Measurements from ENCODE around the gene PHF1. TPM values are rescaled to one million over a fixed set of nuclear protein-coding genes. Genes with fewer than 3 reads are reported as not detected.

The PHF1 gene
- polyA plus RNA-seq, 1 donor from 2014 or later, result 77.0 TPM

DNA sequence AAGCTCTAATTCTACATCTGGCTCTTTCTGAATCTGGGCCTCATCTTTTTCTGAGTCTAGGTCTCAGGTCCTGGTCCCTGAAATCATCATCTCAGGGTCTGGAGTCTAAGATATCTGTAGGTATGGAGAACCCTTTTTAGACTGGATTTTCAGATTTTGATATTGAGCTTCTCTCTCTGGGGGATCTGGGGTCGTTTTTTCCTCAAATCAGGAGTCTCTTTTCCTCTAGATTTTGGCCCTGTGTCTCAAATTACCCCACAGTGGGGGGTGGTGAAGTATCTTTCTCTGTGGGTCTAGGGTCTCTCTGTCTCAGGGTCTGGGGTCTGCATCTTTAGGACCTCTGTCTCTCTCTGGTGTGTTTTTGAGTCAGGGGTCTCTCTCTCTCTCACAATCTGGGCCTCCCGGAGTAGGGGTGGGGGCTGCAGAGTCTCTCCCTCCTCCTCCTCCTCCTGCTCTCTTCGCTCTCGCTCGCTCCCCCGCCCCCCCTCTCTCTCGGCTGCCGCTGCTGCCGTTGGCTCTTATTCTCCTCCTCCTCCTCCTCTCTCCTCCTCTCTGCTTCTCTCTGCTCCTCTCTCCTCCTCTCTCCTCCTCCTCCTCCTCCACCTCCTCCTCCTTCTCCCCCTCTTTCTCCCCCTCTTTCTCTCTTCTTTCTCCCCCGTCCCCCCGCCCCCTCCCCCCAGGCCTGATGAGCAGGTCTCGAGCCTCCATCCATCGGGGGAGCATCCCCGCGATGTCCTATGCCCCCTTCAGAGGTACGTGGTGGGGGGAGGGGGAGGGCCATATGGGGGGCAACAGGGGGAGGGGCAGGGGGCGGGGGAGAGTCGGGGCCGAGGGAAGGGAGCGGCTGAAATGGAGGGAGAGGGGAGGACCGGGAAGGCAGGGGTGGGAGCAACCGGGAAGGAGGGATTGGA, 9.0 kb downstream of the PHF1 start, which contains the start of gene SYNGAP1:
Gene SYNGAP1, plus strand, starts transcription at position 486 of the 911 bp plus-strand sequence. Its CDS starts 200 bp downstream, at position 686.
- Mint-ChIP-seq H3K36me3 (peaks cover 2% of the 10 kb centered on the region), H3K27me3 (peaks cover 2% of the 10 kb centered on the region), H3K27ac (peak within 1 kb of the TSS; percentile 63 to 99 (median 96)), H3K4me3 (peak within 1 kb of the TSS in 3 of 4 donors; percentile 7 to 88 (median 80)), H3K9me3 (no peaks in the 10 kb centered on the region), H3K4me1 (peaks cover 23 to 39% (median 37%) of the 10 kb centered on the region in 3 donors)

DNA sequence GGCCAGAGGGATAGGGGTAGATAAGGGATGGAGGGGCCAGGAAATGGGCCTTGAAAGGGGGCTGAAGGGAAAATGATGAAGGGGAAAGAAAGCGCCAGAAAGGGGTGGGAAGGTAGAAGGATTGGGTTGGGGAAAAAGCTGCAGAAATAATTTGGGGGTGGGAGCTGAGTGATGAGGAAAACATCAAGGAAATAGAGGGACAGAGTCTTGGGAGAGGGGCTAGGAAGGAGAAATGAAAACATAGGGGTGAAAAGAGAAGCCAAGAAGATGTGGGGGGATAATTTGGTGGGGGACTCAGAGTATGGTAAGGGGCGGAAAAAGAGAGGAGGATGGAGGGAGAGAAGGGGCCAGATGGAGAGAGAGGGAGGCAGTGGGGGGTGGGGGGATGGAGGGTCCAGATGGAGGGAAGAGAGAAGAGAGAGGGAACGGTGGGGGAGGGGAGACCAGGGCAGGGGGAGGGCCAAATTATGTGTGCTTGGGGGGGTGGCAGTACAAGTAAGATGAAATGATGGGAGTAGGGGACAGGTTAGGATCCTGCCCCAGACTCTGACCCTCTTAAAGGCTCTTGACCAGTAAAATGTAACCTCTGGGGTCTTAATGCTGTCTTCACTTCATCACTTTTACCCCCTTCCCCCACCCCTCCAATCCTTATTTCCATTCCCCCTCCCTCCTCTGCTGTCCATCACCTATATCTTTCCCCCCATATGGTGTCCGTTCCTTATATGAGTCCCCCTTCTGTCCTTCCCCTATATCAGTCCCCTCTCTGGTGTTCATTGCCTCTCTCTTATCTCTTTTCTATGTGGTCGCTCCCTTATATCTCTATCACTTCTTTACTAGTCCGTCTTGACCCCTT, 9.9 kb downstream of the PHF1 start:
- Mint-ChIP-seq H3K36me3 (peaks cover 2% of the 10 kb centered on the region), H3K4me1 (peaks cover 23 to 38% (median 34%) of the 10 kb centered on the region in 3 donors), H3K4me3 (peak overlapping the region in 2 of 4 donors; percentile 38 to 49), H3K27me3 (peaks cover 2% of the 10 kb centered on the region), H3K9me3 (no peaks in the 10 kb centered on the region), H3K27ac (peak overlapping the region in 1 of 3 donors; percentile 75)

DNA sequence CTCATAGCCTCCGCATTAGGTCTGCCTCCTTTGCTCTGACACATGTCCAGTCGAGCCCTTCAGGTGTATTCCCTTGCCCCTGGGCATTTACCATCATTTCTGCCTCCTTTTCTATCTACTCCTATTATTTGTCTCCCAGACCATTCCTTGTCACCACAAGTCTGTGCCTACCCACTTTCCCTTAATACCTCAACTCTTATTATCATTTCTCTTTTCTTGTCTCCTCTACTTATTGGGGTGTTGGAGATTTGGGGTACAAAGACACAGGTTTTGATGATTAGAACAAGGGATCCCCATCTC, 10.5 kb downstream of the PHF1 start:
- Mint-ChIP-seq H3K4me1 (peaks cover 21 to 35% (median 35%) of the 10 kb centered on the region in 3 donors), H3K9me3 (no peaks in the 10 kb centered on the region), H3K4me3 (peak overlapping the region in 2 of 4 donors; percentile 38 to 49), H3K27me3 (peaks cover 2% of the 10 kb centered on the region), H3K27ac (peak overlapping the region in 2 of 3 donors; percentile 42 to 75), H3K36me3 (peaks cover 2% of the 10 kb centered on the region)

DNA sequence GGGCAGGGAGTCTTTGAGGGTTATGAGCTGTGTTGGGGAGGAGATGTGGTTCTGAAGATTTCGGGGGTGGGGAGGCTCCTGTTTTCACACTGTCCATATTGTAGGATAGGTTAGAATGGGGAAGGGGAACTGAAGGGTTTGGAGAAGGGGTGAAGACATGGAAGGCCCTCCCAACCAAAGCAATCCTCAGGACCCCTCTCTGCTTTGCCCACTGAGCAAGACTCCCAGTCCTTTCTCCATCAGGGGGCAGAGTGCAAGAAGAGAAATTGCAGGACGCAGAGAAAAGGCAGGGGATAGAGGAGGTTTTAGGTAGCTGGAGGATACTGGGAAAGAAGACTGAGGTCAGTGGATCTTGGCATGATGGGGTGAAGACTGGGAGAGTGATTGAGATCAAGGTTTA, 13.0 kb downstream of the PHF1 start:
- Mint-ChIP-seq H3K9me3 (no peaks in the 10 kb centered on the region), H3K4me1 (peaks cover 16 to 34% (median 32%) of the 10 kb centered on the region in 3 donors), H3K27ac (peak overlapping the region in 1 of 3 donors; percentile 97), H3K4me3 (peak overlapping the region; percentile 51 to 96 (median 74)), H3K27me3 (no peaks in the 10 kb centered on the region), H3K36me3 (no peaks in the 10 kb centered on the region)

DNA sequence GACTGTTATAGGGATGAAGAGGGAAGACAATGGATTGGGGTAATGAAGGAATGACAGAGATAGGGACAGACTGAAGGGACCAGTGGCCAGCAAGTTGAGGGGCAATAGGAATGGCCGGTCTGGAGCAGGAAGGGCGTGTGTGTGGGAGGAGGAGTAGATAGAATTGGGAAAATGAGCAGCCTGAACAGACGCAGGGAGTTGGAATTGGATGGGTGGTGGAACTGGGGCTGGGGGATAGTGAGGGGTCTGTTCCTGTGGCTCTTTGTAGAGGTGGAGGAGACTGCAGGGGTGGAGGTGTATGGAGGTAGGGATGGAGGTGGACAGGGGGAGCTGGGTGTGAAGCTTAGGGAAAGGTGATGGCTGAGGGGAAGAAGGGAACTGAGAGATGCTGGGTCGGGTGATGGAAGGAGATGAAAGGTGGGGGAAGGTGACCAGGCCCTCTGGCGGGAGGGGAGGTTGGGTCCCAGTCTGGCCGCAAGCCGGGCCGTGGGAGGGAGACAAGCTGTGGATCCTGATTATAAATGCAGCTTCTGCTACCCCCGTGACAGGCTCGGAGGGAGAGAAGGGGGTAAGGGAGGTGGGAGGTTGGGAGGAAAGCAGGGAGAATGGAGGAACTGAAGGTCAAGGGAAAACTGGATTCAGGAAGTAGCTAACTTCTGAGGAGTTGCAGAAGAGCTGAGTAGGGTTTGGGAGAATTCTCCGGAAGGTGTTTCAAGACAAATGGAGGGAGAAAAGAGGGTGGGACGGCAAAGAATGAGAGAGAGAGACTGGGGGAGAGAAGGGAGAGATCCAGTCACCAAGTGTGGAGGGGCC, 14.2 kb downstream of the PHF1 start:
- H3K4me3 Mint-ChIP-seq, result peak overlapping the region; percentile 85 to 97 (median 91)
- H3K36me3 Mint-ChIP-seq, result no peaks in the 10 kb centered on the region
- H3K27me3 Mint-ChIP-seq, result no peaks in the 10 kb centered on the region

DNA sequence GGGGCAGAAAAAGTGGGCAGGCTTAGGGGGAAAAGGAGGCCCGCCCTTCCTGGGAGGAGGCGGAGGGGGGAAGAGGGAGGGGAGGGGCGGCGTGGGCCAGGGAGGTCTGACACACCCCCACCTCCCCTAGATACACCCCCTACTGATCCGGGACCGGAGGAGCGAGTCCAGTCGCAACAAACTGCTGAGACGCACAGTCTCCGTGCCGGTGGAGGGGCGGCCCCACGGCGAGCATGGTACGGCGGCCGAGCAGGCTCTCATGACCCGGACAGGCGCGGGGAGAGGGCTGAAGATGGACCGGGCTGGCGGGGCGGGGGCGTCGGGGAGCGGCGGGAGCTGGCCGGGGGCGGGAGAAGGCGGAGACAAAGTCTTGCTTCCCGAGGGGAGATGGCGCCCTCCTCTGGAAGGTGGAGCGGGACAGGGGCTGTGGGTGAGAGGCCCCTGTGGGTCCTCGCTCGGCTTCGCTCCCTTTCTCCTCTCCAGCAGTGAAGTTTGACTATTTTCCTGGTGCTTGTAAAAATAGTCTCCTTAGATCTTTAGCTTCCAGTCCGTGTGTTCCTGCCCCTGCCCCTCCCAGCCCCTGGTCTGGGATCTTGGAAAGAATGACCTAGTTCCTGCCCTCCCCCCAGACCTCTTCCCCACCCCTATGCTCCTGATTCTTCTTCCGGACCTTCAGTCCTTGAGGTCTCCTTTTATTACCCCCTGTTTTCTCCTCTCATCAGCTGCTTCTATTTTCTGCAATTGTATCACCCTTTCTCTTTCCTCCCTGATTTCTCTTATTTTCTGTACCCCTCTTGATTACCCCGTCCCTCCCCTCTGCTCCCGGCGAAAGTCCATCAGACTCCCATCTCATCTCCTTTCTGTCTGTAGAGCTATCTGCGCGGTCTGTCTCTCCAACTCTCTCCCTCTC, 15.1 kb downstream of the PHF1 start:
- Mint-ChIP-seq H3K4me3 (peak overlapping the region; percentile 85 to 97 (median 91)), H3K27me3 (no peaks in the 10 kb centered on the region), H3K9me3 (no peaks in the 10 kb centered on the region), H3K27ac (peak overlapping the region; percentile 95 to 98 (median 97)), H3K4me1 (peaks cover 31 to 48% (median 48%) of the 10 kb centered on the region in 3 donors), H3K36me3 (no peaks in the 10 kb centered on the region)

More for the DNA sequence above, 14.2 kb downstream of the PHF1 start:
- no peaks in the 10 kb centered on the region for H3K9me3 Mint-ChIP-seq
- H3K27ac Mint-ChIP-seq, result peak overlapping the region; percentile 95 to 98 (median 97)
- peaks cover 23 to 40% (median 39%) of the 10 kb centered on the region in 3 donors for H3K4me1 Mint-ChIP-seq

DNA sequence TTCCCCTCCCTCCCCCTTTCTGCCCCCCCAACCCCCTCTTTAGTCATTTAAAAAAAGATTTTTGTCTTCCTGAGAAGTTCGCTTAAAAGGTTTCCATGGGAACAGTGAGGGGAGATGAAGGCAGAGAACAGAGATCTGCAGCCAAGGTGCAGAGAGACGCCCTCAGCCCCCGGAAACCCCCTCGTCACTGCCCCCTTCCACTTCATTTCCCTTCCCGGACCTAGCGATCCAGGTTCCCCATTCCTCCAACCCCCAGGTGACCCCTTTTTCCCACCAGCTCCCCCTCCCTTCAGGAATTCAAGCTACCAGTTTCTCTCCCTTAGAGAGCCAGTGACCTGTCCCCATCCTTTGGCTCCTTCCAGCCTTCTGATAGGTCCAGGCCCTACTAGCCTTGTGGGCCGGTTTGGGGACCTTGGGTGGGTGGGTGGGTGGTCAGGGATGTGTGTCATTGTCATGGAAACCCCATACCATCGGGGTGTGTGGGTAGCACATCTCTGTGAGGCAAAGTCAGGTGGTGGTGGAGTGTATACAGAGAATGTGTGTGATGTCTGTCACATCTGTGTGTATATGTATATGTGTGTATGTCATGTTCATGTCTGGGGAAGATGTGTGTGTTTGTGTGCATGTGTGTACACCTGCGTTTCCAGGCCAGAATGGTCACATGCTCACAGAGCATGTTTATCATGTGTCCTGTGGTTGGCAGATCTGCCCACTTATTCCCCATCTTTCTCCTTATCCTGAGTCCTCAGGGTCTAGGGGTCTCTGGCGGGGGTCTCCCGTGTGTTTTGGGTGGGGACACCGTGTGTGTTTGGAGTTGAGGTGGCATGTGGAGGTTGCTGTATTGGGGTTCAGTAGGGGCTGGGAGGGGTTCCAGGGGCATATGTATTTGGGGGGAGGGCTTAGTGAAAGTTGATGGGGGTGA, 16.0 kb downstream of the PHF1 start:
- Mint-ChIP-seq H3K4me3 (peak overlapping the region; percentile 85 to 97 (median 91)), H3K9me3 (no peaks in the 10 kb centered on the region), H3K4me1 (peaks cover 33 to 52% (median 52%) of the 10 kb centered on the region in 3 donors), H3K36me3 (no peaks in the 10 kb centered on the region), H3K27ac (peak overlapping the region; percentile 96 to 98 (median 97)), H3K27me3 (no peaks in the 10 kb centered on the region)

DNA sequence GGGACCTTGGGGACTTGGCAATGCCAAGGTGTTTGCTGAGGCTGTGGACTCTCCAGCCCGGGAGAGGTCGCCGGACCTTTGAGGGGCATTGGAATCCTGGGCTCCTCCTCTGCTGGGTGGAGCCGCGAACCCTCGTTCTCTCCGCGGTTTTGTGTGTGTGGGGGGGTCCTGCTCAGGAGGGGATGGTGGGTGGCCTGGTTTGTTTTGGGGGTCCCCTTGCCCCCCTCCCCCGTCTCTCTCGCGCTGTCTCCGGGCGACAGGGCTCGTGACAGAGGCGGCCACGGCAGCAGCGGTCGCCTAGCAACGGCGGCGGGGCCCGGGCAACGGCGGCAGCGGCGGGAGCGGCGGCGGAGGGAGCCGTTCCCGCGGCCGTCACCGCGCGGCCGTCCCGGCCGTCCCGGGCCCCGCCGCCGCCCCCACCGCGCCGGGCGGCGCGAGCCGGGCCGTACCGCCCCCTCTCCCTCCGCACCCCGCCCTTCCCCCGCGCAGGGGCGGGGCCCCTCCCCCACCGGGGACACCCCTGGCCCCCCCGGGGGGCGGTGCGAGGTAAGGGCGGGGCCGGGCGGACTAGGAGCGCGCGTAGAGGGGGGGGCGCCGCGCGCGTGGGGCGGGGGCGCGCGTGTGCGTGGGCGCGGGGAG, 16.9 kb downstream of the PHF1 start:
- Mint-ChIP-seq H3K36me3 (no peaks in the 10 kb centered on the region), H3K27ac (peak overlapping the region; percentile 96 to 98 (median 97)), H3K4me3 (peak overlapping the region; percentile 87 to 97 (median 95)), H3K4me1 (peaks cover 35 to 59% (median 59%) of the 10 kb centered on the region in 3 donors), H3K27me3 (no peaks in the 10 kb centered on the region), H3K9me3 (no peaks in the 10 kb centered on the region)

DNA sequence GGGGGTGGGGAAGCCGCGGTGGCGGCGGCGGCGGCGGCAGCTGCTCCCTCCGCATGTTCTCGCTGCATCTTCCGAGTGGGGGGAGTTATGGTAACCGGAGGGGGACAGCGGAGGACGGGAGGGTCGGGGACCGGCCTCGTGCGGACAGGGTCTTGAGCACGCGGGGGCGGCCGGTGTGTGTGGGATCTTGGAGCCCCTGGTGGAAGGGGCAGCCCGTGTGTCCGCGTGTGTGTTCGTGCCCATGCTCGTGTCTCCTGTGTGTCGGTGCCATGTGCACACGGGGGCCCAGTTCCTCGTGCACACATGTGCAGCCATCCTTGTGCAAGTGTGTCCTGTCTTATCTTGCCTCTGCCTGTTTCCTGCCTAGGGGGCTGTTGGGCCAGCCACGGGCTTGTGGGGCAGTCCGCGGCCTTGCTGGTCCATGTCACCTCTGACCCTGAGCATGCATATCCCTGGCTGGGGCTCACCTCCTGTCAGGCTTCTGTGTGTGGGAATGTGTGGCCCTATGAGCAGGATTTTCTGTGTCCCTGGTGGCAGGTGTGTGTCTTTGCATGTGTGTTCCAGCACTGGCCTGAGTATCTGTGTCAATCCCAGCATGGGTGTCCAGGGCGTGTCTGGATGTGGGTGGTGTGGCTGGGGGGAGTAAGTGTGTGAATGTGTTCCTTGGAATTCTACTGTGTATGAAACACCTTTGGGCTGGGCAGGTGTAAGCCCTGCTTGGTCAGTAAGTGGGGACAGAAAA, 17.6 kb downstream of the PHF1 start:
- Mint-ChIP-seq H3K9me3 (no peaks in the 10 kb centered on the region), H3K4me3 (peak overlapping the region; percentile 83 to 94 (median 88)), H3K36me3 (no peaks in the 10 kb centered on the region), H3K27me3 (no peaks in the 10 kb centered on the region), H3K4me1 (peaks cover 39 to 65% (median 63%) of the 10 kb centered on the region in 3 donors), H3K27ac (peak overlapping the region; percentile 92 to 98 (median 94))

DNA sequence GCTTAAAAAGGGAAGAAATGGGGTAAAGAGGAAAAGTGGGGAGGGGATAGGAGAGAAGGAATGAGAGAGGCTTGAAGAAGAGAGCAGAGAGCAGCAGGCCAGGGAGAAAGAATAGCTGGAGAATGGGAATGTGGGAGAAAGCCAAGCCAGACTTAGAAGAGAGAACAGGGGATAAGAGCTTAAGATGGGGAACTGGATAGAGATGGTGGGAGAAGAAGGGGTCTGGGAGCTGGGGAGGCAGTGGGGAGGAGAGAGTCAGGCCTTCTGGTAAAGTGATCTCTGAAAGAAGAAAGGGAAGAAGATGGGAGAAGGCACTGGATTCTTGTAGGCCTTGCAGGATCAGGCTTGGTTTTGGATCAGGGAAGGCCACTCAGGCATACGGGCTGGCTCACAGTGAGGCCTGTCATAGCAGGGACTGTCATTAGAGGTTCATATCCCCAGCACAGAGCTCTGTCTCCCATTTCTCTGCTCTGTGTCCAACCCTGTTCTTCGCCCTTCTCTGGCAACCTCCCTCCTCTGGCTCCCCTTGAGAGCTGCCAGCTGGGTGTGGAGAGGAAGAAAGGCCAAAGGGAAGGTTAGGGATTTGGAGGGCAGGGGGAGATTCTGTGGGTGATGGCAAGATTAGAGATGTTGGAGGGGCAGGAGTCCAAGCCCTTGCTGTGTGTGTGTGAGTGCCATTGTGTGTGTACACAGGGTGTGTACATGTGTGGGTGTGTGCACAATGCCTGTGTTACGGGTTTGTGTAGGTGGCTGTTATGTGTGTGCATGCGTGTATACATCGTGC, 18.3 kb downstream of the PHF1 start:
- Mint-ChIP-seq H3K4me3 (peak overlapping the region; percentile 83 to 94 (median 88)), H3K9me3 (no peaks in the 10 kb centered on the region), H3K27ac (peak overlapping the region; percentile 92 to 98 (median 94)), H3K4me1 (peaks cover 37 to 67% (median 62%) of the 10 kb centered on the region in 3 donors), H3K27me3 (no peaks in the 10 kb centered on the region), H3K36me3 (no peaks in the 10 kb centered on the region)

DNA sequence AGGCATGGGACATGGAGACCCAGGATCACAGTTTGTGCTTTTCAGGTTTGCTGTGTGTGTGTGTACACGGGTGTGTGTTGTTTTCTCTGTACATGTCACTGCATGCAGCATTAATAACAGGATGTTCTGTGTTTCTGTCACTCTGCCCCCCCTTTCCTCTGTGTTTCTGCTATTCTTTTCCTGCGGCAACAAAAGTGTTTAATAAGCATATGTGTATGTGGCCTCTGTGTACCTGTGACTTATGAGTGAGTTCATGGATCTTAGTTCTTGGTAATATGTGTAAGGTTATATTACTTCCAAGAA, 18.9 kb downstream of the PHF1 start:
- H3K36me3 Mint-ChIP-seq, result no peaks in the 10 kb centered on the region
- peaks cover 32 to 62% (median 60%) of the 10 kb centered on the region in 3 donors for H3K4me1 Mint-ChIP-seq
- peak overlapping the region; percentile 22 to 94 (median 86) for H3K4me3 Mint-ChIP-seq
- no peaks in the 10 kb centered on the region for H3K9me3 Mint-ChIP-seq
- peak overlapping the region; percentile 78 to 98 (median 94) for H3K27ac Mint-ChIP-seq
- H3K27me3 Mint-ChIP-seq, result no peaks in the 10 kb centered on the region

Data from IgD-negative memory B cell (primary cell).